GM12892 (cell line): ENCODE measurements around the gene TUBGCP3.

Experiments
- POLR2A ChIP-seq: IDR thresholded peaks from 2 replicates; pipeline ENCODE4 v1.6.1; 2011; ENCODE audit warnings: low read depth, low read length, control low read depth
- POLR2AphosphoS5 ChIP-seq: IDR thresholded peaks from 2 replicates; pipeline ENCODE4 v1.6.1; 2011; ENCODE audit warnings: low read depth, low read length, control low read depth

DNA sequence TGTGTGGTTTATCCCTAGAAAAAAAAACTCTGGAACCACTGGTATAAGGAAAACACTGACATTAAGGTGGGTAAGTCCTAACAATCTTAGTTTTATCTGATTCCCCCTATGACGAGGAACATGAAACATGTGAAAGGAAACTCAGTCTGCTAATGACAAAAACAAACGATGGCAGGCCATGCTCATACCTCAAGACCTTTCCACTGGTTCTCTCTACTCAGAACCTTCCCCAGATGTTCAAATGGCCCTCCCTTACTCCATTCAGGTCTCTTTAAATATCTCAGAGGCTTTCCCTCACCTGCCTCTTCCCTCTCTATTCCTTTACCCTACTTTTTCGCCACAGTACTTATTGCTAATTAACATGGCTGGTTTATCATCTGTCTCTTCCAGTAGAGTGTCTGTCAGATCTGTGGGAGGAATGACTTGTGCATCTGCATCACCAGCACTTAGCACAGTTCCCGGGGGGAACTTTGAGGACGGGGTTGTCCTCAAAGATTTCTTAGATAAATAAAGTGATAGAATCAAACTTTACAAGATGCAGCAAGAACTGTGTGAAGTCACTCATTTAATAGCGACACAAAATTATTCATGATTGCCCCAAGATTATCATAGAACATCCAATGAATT lies 1.5 kb downstream of the TUBGCP3 start:
- TF ChIP-seq POLR2A (no peak), POLR2AphosphoS5 (no peak)
